Frontal cortex (tissue), 4 donors: Measurements from ENCODE around the gene HDAC5. TPM values are rescaled to one million over a fixed set of nuclear protein-coding genes. Genes with fewer than 3 reads are reported as not detected.
A peak's percentile ranks its signal among the peaks of the same experiment; 100 is the strongest.

Experiments used
- DNase-seq, 2 donors: peaks; one replicate each; pipeline ENCODE4 v3.0.0; 2012; ENCODE audit warnings: low spot score in 2 of 2
- FAIRE-seq: peaks from 2 replicates; lab custom pipeline; 2012; peaks lifted over from hg19 to GRCh38; lab: Jason Lieb, UNC
- total RNA-seq: library from RNA; depleted of rRNA; stranded (reverse); fragments of >200 nt; gene quantifications from one replicate; pipeline ENCODE4 v1.2.3, GENCODE V29; 2014
- donor health status: control.
- donor health status: control.
- donor health status: control.

Gene HDAC5
- total RNA-seq, 1 donor from 2014 or later: 87.6 TPM

DNA sequence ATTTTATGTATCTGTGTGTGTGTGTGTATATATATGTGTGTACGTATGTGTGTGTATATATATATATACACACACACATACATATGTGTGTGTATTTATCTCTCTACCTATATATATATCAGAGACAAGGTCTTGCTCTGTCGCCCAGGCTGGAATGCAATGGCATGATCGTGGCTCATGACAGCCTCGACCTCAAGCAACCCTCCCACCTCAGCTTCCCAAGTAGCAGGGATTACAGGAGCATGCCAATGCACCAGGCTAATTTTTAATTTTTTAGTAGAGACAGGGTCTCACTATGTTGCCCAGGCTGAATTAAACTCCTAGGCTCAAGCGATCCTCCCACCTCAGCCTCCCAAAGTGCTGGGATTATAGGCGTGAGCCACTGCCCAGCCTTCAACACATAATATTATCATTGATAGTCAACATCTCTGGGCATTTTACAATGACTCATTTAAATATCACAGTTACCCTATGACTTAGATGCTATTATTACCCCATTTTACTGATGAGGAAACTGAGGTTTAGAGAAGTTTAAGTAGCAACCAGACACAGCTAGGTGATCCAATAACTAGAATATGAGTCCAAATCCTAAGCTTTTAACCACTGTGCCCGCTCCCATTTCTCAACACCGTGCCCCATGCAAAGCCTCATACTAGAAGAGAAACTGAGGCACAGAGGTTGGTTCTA lies 28.6 kb downstream of the HDAC5 start:
- DNase-seq: no peak
- FAIRE-seq: no peak

DNA sequence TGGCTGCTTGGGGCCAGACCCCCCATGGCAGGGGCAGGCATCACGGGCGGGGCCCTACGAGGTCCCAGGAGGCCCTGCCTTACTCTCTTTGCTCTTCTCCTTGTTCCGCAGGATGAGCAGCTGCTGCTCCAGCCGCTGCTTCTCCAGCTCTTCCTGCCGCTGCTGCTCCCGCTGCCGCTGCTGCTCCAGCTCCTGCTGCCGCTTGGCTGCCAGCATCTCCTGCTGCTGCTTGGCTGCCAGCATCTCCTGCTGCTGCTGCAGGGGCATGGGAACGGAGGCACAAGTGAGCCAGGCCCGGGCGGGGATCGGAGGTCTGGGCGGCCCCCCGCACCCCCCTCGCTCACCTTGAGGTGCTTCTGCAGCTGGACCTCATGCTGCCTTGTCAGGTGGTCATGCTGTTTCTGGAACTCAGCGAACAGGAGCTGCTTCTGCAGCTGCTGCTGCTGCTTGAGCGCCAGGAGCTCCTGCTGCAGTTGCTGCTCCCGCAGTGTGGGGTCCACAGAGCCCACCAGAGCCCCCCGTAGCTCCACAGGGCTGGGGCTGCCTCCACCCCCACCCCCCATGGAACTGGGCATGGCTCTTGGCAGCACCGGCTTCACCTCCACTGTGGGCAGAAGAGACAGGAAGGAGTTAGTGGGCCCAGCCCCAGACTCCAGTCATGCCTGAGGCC lies 30.1 kb downstream of the HDAC5 start:
- DNase-seq (no peak), FAIRE-seq (no peak)

DNA sequence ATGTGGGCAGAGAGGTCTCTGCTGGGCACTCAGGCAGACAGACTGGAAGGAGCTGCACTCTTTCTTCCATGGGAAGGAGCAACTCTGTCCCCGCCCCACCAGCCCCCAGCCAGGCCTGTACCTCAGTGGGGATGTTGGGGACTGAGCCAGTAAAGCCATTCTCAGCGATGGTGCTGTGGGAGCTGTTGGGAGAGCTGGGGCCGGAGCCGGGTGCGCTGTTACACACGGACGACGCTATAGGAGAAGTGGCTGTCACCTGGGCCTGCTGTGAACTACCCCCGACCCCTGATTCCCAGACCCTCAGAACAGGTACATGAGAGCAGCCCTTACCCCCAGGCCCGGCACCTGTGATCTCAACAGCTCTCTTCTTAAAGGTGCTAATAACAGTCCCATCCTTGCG lies 31.4 kb downstream of the HDAC5 start:
- FAIRE-seq (no peak), DNase-seq (no peak)

DNA sequence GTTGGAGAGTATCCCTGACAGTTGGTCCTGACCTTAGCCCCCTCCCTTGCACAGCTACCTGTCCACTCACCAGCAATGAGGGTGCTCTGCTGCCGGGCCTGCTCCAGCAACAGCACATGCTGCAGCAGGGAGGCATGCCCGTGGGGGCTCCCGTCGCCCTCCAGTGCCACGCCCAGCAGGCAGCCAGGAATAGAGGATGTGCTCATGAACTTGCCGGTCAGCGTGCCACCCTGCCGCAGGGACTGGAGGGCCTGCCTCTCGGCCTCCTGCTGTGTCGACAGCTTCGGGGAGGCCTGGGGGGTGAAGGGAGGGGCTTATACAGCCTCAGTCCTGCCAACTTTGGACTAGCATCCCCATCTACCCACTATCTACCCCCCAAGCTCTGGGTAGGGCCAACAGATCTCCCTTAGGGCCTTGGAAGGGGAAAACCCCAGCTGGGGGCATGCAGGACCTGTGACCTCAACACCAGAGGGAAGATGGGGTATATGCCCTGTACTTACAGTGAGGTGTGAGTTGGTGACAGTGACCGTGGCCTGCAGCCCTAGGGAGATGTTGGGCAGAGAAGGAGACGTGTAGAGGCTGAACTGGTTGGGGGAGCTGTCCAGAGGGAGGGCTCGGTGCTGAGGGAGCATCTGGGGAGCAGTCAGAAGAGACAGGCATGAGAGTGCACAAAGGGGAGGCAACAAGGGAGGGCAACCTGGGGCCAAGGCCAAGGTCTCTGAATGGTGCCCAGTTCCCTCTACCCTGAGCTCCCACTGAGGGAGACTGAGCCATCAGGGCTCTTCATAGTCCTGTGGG lies 32.0 kb downstream of the HDAC5 start:
- DNase-seq (no peak), FAIRE-seq (no peak)

DNA sequence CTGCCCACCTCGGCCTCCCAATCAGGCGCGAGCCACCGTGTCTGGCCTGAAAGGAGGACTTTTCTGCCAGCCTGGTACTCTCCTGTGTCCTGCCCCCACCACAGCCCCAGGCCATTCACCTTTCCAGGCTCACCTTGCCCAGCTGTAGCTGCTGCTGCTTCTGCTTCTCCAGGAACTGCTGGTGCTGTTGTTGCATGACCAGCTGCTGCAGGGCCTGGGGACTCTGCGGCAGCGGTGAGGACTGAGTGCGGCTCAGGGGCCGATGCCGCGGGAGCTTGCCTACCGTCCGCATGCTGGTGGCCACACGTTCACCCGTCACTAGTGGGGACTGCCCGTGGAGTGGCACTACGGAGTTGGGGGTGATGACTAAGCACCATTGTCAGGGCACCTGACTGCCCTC lies 35.2 kb downstream of the HDAC5 start:
- FAIRE-seq (no peak), DNase-seq (no peak)

DNA sequence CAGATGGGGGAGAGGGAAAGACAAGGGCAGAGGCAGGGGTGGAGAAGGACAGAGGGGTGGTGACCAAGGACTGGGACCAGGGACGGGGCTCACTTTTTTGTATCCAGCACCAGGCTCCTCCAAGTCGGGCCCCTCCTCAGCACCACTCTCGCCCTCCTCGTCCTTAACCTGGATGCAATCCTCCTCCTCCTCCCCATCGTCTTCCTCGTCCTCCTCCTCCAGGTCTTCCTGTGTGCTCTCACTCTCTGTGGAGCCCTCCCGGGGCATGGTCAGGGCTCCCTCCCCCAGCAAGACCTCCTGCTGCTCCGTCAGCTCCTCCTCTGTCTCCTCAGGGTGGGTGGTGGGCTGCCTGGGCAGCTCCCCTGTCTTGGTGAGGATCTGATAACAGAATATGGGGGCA lies 36.1 kb downstream of the HDAC5 start:
- FAIRE-seq (no peak), DNase-seq (no peak)

DNA sequence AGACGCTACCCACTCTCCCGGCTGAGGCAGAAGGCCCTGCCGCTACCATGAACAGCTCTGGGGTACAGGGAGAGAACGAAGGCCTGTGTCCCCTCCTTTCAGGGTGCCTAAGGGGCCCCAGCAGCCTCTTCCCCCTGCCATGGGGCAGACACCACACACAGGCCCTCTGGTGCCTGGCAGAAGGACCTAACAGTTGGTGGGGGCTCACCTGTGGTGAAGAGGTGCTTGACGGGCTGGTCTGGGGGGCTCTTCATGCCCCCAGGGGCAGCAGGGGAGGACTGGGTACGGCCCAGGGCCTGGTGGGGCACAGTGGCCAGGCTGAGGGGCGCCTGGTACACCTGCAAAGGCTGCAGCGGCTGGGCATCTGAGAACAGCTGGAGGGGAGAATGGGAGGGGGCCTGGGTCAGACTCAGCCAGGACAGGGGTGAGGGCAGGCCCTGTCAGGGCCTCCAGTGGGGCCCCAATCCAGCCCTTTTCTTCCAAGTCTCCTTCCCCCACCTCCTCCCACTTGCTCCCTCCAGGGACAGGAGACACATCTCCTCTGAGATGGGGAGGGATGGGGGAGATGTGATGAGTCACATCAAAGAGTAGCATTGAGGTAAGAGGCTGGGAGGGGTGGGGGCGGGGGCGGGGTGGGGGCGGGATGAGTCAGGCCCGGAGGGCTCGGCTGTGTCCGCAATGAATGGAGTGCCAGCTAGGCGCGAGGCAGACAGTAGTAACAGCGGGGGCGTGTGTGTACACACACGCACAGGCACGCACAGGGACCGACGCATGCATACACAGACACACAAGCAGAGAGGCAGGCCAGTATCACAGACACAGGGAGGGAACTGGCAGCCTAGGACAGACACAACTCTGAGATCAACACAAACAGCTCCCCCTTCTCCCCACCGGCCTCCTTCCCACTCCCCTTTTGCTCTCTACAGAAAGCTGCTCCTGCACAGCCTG lies 36.8 kb downstream of the HDAC5 start:
- FAIRE-seq (no peak), DNase-seq (peak in 1 of 2 donors; percentile 82)

DNA sequence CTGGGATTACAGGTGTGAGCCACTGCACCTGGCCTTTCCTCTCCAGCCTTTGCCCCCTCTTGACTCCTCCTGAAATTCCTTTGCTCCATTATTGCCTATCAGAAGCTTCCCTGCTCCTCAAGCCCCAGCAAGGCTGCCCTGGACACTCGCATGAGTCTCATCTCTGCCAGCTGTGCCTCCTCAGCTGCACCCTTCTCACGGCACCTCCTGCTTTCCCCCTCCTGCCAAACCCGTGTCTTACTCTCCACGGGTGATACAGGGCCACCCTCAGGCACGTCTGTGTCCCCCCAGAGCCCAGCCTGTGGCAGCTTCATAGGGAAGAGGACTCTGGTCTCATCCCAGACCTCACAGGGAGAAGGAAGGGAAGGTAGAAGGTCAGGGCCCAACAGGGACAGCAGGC lies 37.5 kb downstream of the HDAC5 start:
- FAIRE-seq: no peak
- DNase-seq: no peak

DNA sequence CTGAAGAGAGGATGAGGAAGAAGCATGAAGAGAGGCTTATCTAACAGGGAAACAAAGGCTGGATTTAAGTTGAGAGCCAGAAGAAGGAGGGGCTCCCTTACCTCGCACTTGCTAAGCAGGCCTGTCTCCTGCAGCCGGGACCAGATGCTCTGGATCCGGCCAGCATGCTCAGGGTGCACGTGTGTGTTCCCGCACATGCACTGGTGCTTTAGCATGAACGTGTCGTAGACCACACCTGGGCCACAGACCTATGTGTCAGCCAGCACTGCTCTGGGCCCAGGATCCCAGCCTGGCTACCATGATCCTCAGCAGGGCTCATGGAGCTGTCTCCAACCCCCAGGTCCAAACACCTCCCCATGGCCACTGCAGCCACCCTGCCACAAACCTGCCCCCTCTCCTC lies 38.5 kb downstream of the HDAC5 start:
- FAIRE-seq: no peak
- DNase-seq: no peak

DNA sequence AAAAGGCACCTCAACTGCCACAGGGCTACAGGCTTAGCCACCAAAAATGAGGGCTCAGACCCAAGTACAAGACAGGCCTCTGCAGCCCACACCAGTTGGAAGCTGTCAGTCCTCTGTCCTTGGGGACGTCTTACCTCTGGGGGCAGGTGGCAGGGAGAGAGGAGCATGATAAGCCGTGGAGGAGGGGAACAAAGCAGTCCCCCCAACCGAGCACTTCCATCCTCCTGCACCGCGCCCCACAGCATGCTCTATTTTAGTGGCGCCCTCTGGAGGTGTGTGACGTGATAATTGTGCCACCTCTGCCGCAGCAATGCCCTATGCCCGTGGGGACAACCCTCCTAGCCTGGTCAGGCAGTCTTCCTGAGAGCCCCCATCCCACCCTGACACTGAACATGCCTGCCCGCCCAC lies 39.3 kb downstream of the HDAC5 start:
- FAIRE-seq (no peak), DNase-seq (no peak)

DNA sequence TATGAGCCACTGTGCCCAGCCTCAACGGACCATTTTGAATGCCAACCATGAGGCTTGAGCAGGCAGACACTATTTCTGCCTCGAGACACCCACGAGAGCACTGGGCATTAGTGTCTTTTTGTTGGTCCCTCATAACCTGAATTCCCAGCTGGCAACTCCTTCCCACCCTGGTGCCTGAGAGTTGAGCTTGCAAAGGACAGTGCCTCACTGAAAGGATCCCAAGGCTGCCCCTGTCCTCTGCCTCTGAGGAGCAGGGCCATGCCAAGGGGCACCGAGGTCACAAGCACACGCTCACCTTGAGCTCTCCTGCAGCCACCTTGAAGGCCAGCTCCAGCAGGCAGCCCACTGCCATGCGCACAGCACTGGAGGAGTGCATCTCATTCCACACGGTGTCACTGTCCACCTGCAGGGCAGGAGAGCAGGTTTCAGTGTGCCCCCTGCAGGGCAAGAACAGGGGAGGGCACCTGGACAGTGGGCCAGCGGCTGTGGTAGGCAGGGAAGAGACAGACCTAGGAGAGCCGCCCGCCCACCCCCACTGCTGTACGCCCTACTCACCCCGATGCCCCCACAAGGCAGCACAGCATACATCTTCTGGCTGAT lies 40.1 kb downstream of the HDAC5 start:
- FAIRE-seq: no peak
- DNase-seq: no peak

DNA sequence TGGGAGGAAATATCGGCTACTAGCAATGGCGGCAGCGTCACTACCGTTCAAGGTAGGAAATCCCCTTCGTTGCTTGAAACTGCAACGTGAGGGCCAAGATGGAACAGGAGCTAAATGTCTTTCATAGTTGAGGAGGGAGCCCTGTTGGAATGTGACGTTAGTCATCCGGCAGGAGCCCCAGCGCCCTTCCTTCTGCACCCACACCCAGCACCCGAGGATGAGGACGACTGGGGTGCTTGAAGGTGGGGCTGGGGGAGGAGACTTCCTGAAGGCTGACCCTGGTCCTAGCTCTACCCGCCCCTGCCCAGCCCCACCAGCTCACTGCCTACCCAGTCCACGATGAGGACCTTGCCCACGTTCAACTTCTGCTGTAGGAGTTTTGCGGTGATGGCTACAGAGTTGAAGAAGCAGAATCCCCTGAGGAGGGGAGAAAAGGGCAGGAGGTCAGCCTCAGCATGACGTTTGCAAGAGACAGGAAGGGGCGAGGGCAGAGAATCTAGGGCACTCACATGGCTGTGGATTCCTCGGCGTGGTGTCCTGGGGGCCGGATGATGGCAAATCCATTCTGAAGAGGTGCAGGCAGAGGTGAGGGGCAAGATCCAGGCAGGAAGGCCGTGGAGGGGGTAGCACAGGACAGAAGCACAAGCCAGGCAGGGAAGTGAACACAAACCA lies 41.0 kb downstream of the HDAC5 start:
- DNase-seq (no peak), FAIRE-seq (no peak)

DNA sequence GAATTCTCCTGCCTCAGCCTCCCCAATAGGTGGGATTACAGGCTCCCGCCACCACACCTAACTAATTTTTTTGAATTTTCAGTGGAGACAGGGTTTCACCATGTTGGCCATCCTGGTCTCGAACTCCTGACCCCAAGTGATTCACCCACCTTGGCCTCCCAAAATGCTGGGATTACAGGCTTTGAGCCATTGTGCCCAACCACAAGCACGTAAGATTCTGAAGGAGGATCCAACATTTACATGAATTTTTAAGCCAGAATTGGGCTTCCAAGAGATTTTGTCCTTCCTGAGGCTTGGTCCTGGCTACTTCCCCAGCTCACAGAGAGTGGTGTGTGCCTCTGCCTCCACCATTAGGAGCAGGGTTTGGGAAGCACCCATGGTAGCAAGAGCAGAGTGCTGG lies 41.8 kb downstream of the HDAC5 start:
- no peak for DNase-seq
- FAIRE-seq: no peak

DNA sequence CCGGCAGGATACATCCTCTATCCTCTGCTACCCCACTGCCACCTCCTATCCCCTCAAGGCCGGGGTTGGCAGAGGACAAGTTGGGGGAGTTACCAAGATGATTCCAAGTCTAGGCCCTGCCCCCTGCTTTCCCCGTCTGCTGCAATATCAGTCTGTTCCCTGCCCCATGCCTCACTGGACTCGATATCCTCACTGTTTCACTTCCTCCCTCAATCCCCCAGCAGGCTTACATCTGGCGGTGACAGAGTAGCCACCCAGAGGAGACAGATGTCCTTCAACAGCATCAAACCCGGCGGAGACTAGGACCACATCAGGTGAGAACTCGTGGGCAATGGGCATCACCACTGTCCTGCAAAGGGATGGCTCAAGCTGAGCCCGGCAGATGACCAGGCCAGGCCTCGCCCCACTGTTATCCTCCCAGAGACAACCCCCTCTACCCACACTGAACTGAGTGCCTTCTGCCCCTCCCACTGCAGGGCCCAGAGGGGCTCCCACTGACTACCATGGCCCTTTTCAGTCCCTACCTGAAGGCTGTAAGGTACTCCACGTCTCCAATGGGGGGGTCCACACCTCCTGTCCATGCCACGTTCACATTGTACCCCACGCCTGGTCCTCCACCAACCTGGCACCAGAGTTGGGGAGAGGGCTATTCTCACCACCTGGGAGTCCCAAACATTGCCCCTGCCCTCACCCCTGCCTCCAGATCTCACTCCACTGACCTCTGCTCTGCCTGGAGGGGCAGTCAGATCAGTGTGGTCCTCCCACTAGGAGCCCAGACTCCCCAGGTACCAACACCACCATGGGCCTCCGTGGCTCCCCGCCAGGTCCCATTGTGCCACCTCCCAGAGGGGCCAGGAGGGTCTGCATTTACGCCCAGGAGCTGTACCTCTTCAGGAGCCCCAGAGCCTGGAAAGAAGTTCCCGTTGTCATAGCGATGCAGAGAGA lies 43.3 kb downstream of the HDAC5 start:
- FAIRE-seq (no peak), DNase-seq (no peak)

DNA sequence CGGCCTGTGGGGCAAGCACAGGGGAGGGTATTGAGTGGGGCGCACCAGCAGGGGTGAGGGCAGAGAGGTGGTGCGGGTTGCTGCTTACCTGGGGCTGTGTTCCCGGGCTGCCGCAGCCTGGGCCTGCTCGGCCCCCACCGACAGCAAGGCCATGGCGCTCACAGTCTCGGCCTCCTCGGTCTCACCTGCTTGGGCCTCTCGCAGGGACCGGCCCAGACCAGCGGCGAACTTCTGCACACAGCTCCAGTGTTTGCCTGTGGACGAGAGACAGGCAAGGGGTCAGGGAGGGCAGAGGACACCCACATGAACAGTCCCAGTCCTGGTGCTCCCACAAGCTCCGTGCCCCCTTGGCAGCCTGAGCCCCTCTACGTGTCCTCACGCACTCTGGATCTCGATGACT lies 45.0 kb downstream of the HDAC5 start:
- no peak for FAIRE-seq
- no peak for DNase-seq

DNA sequence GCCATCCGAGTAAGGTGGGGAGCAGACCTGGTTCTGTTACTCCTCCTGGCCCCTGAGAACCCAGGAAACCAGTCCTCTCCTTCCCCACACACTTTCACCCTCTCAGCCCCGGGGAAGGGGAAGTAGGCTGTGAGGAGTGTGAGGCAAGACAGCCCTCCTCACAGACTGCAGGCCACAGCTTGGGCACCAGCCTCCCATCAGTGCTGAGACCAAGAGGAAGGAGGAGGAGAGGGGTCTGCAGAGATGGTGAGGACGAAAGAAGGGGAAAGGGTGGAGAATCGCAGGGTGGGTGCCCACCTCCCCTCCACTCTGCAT lies 45.9 kb downstream of the HDAC5 start:
- FAIRE-seq (no peak), DNase-seq (no peak)

DNA sequence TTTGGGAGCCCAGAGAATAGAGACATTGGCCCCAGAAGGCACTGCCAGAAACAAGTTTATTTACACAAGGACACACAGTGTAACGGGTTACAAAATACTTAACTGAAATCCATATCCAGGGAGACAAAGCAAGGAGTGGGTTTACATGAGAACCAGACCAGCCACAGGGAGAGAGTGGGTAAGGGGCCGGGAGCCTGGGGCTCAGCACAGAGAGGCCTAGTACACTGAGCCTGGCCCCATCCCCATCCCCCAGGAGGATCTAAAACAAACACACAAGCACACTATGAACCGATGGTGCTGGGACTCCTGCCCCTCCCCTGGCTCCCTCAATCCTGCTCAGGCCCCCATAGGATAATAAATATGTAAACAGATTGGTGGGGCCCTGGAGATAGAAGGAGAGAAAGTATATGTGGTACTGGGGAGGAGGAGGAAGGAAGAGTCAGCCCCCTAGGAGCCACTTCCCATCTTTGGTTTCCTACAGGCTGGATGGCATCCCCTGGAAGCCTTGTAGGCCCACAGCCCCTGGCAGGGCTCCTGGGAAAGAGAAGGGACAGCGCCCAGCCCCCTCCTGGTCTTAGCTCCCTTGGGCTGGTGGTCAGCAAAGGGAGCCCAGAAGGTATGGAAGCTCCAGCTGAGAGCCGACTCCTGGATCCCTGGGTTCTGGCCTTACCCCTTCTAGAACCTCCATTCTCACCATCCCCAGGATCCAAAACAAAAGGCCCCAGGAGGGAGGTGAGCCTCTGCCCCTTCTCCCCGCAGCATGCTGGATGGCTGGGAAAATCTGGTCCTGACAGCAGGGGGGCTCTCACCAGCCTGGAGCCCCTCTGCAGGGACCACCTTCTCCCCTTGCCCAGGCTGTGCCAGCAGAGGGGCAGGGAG lies 46.5 kb downstream of the HDAC5 start:
- DNase-seq: no peak
- no peak for FAIRE-seq
